ENCODE measurements around the gene INA. TPM values are rescaled to one million over a fixed set of nuclear protein-coding genes. Genes with fewer than 3 reads are reported as not detected.

INA gene
- total and polyA plus RNA-seq, 2 donors (not counting 3 experiments of a cell fraction or from before 2014, with no cell fraction given), result 0.25 to 0.40 TPM

DNA sequence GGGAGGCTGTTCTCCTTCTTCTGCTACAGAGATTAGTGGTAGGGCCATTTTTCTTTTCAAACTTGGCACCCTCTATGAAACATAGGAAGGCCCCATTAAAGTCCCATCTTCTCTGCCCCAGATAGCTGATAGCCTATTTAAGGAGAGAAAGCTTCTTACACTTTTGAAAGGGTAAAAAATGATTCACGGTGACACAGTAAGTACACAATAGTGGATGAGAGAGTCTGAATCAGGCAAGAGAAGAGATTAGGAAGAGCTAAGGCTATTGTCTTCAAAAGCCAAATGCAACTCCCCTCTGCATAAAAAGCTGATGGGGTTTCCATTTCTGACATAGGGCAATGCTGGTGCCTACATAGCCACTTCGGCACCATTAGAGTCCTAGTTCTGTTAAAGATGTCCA is 3.6 kb downstream of the INA start:
- peaks cover 2% of the 10 kb centered on the region for H3K4me1 ChIP-seq (ENCODE audit: control insufficient read depth, extremely low read depth, insufficient read depth, low read length)
- H3K9me3 ChIP-seq (replicated peaks; ENCODE audit: control insufficient read depth, insufficient read depth, low read length), result no peaks in the 10 kb centered on the region
- H3K36me3 ChIP-seq (ENCODE audit: control insufficient read depth in 2 of 2, extremely low read depth in 1 of 2, insufficient read depth in 2 of 2, low read length in 2 of 2), result no peaks in the 10 kb centered on the region
- no peak overlapping the region for H2AFZ ChIP-seq (ENCODE audit: low read depth, low read length)
- no peak overlapping the region for H3K4me3 ChIP-seq (replicated peaks in 1 of 3; ENCODE audit: insufficient read depth in 1 of 3, low read depth in 1 of 3, low read length in 3 of 3)
- no peaks in the 10 kb centered on the region for H3K79me2 ChIP-seq (ENCODE audit: control insufficient read depth, insufficient read depth, low read length)
- ChIA-PET POLR2A (no interaction called here), CTCF (no interaction called here)
- no peak overlapping the region for H3K9ac ChIP-seq (replicated peaks; ENCODE audit: extremely low read depth, insufficient read depth, low read length)
- no peaks in the 10 kb centered on the region for H4K20me1 ChIP-seq (replicated peaks; ENCODE audit: control insufficient read depth, extremely low read depth, insufficient read depth, low read length)
- H3K4me2 ChIP-seq (ENCODE audit: insufficient read depth, low read length), result no peak overlapping the region
- no TSS peak for BruUV-seq (replicated peaks)
- H3K9me1 ChIP-seq (replicated peaks; ENCODE audit: control insufficient read depth, extremely low read depth, insufficient read depth, low read length), result no peaks in the 10 kb centered on the region
- no peak overlapping the region for H3K27ac ChIP-seq (ENCODE audit: insufficient read depth, low read depth, low read length)
- H3K27me3 ChIP-seq (ENCODE audit: control insufficient read depth in 2 of 2, insufficient read depth in 2 of 2, low read length in 2 of 2), result peaks cover 36 to 47% of the 10 kb centered on the region in 2 experiments
- dilution Hi-C loops (cut with MboI; ENCODE audit: extremely low pct_ligation_motif_present, low sequenced_read_pairs), result no loop called here
- DNase-seq (ENCODE audit: low read depth, low spot score), result no peak
- intact Hi-C loops (cut with micrococcal nuclease), result no loop called here
- no peak for FAIRE-seq
- TF ChIP-seq FOS (IDR thresholded peaks at IDR 0.05; ENCODE audit: borderline replicate concordance, insufficient read depth, low read length) (no peak), EZH2 (IDR thresholded peaks at IDR 0.05; ENCODE audit: borderline replicate concordance, low read depth, low read length, severe bottlenecking) (no peak)

DNA sequence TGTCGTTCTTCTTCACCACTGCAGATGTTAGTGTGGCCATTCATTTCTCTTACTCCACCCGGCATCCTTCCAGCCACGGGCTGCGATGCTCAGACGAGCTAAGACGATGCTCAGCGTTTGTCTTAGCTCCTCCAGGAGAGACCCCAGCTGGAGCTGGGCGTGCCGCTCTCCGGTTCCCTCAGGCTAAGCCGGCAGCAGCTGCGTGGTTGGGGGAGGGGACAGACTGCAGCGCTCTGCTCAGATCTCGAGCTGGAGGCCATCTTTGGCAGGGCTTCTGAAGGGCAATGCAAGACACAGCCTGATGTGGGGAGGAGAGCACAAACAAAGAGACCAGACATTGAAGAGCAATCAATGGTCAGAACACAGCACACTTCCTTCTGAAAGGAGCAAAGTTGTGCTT is 4.8 kb downstream of the INA start:
- Histone ChIP-seq H2AFZ (ENCODE audit: low read depth, low read length) (no peak overlapping the region), H3K4me2 (ENCODE audit: insufficient read depth, low read length) (no peak overlapping the region), H3K9me3 (replicated peaks; ENCODE audit: control insufficient read depth, insufficient read depth, low read length) (no peaks in the 10 kb centered on the region), H3K27ac (ENCODE audit: insufficient read depth, low read depth, low read length) (no peak overlapping the region), H3K4me1 (ENCODE audit: control insufficient read depth, extremely low read depth, insufficient read depth, low read length) (peaks cover 2% of the 10 kb centered on the region), H3K27me3 (ENCODE audit: control insufficient read depth in 2 of 2, insufficient read depth in 2 of 2, low read length in 2 of 2) (peaks cover 30 to 39% of the 10 kb centered on the region in 2 experiments), H3K36me3 (ENCODE audit: control insufficient read depth in 2 of 2, extremely low read depth in 1 of 2, insufficient read depth in 2 of 2, low read length in 2 of 2) (no peaks in the 10 kb centered on the region), H4K20me1 (replicated peaks; ENCODE audit: control insufficient read depth, extremely low read depth, insufficient read depth, low read length) (no peaks in the 10 kb centered on the region), H3K9me1 (replicated peaks; ENCODE audit: control insufficient read depth, extremely low read depth, insufficient read depth, low read length) (no peaks in the 10 kb centered on the region), H3K9ac (replicated peaks; ENCODE audit: extremely low read depth, insufficient read depth, low read length) (no peak overlapping the region), H3K79me2 (ENCODE audit: control insufficient read depth, insufficient read depth, low read length) (no peaks in the 10 kb centered on the region), H3K4me3 (replicated peaks in 1 of 3; ENCODE audit: insufficient read depth in 1 of 3, low read depth in 1 of 3, low read length in 3 of 3) (no peak overlapping the region)
- TF ChIP-seq POLR2AphosphoS5 (IDR thresholded peaks at IDR 0.05; ENCODE audit: insufficient read depth, low read depth, low read length), result no peak
- TF ChIP-seq EZH2 (IDR thresholded peaks at IDR 0.05; ENCODE audit: borderline replicate concordance, low read depth, low read length, severe bottlenecking), result no peak
- TF ChIP-seq, protein P1, sequence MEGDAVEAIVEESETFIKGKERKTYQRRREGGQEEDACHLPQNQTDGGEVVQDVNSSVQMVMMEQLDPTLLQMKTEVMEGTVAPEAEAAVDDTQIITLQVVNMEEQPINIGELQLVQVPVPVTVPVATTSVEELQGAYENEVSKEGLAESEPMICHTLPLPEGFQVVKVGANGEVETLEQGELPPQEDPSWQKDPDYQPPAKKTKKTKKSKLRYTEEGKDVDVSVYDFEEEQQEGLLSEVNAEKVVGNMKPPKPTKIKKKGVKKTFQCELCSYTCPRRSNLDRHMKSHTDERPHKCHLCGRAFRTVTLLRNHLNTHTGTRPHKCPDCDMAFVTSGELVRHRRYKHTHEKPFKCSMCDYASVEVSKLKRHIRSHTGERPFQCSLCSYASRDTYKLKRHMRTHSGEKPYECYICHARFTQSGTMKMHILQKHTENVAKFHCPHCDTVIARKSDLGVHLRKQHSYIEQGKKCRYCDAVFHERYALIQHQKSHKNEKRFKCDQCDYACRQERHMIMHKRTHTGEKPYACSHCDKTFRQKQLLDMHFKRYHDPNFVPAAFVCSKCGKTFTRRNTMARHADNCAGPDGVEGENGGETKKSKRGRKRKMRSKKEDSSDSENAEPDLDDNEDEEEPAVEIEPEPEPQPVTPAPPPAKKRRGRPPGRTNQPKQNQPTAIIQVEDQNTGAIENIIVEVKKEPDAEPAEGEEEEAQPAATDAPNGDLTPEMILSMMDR (IDR thresholded peaks at IDR 0.05; ENCODE audit: extremely low read depth in 1 of 2, insufficient read depth in 1 of 2, low read depth in 1 of 2, low read length in 2 of 2), result no peak
- TF ChIP-seq JUN (IDR thresholded peaks at IDR 0.05; ENCODE audit: borderline replicate concordance, insufficient read depth, insufficient read length, low read depth), result no peak
- TF ChIP-seq, protein P2, sequence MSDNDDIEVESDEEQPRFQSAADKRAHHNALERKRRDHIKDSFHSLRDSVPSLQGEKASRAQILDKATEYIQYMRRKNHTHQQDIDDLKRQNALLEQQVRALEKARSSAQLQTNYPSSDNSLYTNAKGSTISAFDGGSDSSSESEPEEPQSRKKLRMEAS (IDR thresholded peaks at IDR 0.05; ENCODE audit: insufficient read depth, insufficient read length), result no peak
- TF ChIP-seq FOS (IDR thresholded peaks at IDR 0.05; ENCODE audit: borderline replicate concordance, insufficient read depth, low read length), result no peak
- no peak for TF ChIP-seq GATA2 (IDR thresholded peaks at IDR 0.05; ENCODE audit: insufficient read depth, insufficient read length, low read depth, low read length)
- no peak for TF ChIP-seq MYC (IDR thresholded peaks at IDR 0.05; ENCODE audit: low read depth, low read length)
- no peak for TF ChIP-seq POLR2A (IDR thresholded peaks at IDR 0.05; ENCODE audit: low read depth, low read length)
- ChIA-PET POLR2A (no interaction called here), CTCF (no interaction called here)
- FAIRE-seq, result no peak
- dilution Hi-C loops (cut with MboI; ENCODE audit: extremely low pct_ligation_motif_present, low sequenced_read_pairs), result no loop called here
- no peak for DNase-seq (ENCODE audit: low read depth, low spot score)
- BruUV-seq (replicated peaks), result no TSS peak
- intact Hi-C loops (cut with micrococcal nuclease), result no loop called here
